HG03064 (cell line): ENCODE results near the gene GRIK2.

Experiments
- ATAC-seq: cut with Tn5 transposase; IDR thresholded peaks from one replicate; pipeline ENCODE4 v1.9.1; 2021; ENCODE audit warnings: low read depth; ENCODE audit not compliant: unreplicated experiment

Gene GRIK2

GRCh38 chr6:101935732-101936131 lies 542.2 kb downstream of the GRIK2 start:
- ATAC-seq = no peak

DNA sequence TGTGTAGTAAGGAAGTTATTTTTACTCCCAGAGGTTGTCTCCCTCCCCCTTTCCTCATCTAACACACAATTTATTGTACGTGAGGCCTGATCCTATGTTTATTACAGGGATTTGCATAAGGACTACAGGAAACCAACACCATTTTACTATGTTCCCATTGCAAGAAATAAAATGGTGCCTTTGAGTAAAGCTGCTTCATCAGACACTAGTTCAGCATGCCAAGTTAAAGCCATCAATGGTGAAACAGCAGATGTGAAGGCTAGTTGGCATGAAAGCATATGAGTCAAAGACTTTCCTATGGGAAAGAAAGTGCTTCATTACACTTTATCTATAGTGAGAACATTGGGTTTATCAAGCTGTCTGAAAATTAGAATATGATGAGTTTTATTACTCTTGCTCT lies 543.0 kb downstream of the GRIK2 start:
- ATAC-seq = no peak

- ATAC-seq = no peak
Measured at GRCh38 chr6:101937108-101937507, 543.6 kb downstream of the GRIK2 start.

- ATAC-seq = no peak
Measured at GRCh38 chr6:101940391-101940790, 546.9 kb downstream of the GRIK2 start.

DNA sequence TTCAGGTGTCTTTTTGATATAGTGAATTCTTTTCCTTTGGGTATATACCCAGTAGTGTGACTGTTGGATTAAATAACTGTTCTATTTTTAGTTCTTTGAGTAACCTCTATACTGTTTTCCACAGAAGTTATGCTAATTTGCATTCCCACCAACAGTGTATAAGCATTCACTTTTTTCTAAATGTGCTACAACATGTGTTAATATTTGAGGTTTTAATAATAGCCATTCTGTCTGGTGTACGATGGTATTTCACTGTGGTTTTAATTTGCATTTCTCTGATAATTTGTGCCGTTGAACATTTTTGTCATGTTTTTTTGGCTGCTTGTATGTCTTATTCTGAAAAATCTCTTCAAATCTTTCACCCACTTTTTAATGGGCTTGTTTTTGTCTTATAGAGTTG lies 563.5 kb downstream of the GRIK2 start:
- ATAC-seq = no peak

DNA sequence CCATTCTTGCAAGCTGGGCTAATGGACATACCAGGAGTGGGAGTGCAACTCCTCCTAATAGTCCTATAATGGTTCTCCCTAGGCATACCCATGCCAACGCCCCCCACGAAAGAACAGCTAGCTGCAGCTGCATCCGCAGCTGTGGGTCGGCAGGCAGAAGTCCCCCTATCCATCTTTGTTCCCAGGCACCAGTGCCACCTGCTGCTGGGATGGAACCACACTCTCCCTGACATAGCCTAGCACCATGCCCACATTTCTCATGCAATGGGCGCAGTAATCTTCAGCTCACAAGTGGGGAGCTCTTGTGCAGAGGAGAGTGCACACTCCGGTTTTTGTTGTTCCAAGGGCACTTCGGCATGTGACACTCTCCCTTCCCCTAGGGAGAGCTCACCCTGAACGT lies 567.8 kb downstream of the GRIK2 start:
- no peak for ATAC-seq

GRCh38 chr6:101980924-101981323 lies 587.4 kb downstream of the GRIK2 start:
- no peak for ATAC-seq

DNA sequence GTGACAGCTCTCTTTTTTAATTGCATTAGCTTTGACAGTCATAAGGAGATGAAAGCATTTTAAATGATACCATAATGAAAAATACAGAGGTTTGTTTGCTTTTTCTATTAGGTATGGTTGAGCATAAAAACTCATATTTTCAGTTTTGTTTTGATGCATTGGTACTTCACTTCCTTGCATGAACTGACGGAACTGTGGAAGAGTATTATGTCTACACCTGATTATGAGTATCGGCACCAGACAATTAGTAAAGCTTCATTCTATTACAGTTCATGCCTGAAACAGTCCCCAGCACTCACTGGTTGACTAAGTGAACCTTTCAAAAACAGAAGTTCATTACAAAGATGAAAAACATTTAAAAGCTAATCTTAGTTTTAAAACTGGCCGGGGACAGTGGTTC lies 593.0 kb downstream of the GRIK2 start:
- no peak for ATAC-seq

DNA sequence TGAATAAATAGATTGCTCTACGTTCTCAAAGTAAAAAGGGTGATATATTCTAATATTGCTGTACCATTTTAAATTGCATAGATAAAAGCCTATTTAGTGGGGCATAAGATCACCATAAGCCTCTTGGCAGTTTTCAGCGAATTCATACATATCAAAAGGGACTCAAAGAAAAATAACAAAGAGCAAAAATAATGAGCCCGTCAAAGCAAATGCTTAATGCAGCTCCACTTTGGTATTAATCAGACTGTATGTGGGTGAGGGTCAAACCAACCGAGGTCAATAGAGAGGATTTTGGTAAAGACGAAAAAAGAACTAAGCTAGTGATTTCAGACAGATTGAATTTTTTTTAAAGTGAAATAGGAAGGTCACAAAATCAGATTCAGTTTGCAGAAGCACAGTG lies 598.8 kb downstream of the GRIK2 start:
- ATAC-seq = no peak

- ATAC-seq = no peak
Measured at GRCh38 chr6:101994521-101994920, 601.0 kb downstream of the GRIK2 start.

DNA sequence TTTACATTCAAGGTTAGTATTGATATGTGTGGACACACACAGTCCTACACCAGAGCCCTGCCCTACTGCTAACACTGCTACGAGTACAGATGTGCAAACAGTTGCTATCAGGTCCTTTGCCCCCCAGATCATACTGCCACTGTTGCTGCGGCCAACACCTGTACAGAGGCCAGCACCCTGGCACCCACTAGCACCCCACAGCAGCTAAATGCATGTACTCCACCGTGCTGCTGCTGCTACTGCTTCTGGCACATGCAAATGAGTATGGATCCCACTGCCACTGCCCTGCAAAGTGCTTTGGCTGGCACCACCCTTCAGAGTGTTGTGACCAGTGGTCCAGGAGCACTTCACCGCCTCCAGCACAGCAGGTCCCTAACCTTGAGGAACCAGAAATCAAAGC lies 621.9 kb downstream of the GRIK2 start:
- no peak for ATAC-seq

- no peak for ATAC-seq
Measured at GRCh38 chr6:102022281-102022680, 628.8 kb downstream of the GRIK2 start.

- ATAC-seq = no peak
Measured at GRCh38 chr6:102022803-102023202, 629.3 kb downstream of the GRIK2 start.

- ATAC-seq = no peak
Measured at GRCh38 chr6:102023977-102024657, 630.6 kb downstream of the GRIK2 start.

- ATAC-seq = no peak
Measured at GRCh38 chr6:102026649-102027048, 633.1 kb downstream of the GRIK2 start.

DNA sequence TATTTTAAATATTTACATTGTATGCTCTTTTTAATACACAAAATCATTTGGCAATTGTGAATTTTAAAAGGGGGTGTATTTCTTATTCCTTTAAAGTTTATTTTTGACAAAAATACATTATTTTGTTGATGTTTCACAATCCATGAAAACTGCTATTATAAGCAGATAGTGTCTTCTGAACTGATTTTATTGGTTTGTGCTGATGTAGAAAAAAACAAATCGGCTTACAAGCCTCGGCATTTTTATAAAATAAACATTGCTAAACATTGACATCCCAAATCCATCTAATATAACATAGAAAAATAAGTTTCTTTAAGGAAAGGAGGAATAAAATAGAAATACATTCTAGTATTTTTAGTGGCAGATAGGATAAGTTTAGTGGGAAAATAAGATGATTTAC lies 634.7 kb downstream of the GRIK2 start:
- ATAC-seq = no peak

GRCh38 chr6:102038964-102039363 lies 645.5 kb downstream of the GRIK2 start:
- no peak for ATAC-seq

GRCh38 chr6:102039441-102039840 lies 645.9 kb downstream of the GRIK2 start:
- no peak for ATAC-seq

DNA sequence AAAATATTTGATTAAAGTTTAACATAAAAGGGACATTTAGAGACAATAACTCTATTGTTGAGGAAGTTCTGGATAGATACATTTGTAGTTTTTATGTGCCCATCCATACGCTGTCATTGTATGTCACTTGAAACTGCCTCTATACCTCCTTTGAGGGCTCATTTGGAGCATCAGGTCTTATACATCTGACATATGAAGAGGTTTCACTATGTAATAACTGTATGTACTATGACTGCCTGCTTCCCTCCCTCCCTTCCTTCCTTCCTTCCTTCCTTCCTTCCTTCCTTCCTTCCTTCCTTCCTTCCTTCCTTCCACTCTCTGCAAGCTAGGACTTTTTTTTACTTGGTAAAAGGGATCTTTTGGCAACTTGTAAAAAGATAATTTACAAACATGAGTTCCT lies 657.5 kb downstream of the GRIK2 start:
- no peak for ATAC-seq

DNA sequence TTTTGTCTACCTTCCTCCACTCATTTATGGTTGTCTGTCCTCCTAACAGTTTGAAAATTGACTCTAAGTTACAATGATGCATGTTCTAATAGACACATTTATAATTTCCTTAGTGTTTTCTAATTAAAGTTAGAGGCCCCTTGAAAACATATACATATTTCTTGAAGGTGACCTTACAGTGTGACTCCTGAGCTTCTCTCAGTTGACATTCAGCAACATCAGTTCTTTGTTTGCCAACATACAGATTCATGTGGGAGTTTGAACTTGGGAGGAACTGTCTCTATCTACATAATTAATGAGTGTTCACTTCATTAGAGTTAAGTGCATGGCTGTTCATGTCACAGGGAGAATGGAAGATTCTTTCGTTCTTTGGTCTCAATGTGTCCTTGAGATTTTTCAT lies 658.2 kb downstream of the GRIK2 start:
- no peak for ATAC-seq

DNA sequence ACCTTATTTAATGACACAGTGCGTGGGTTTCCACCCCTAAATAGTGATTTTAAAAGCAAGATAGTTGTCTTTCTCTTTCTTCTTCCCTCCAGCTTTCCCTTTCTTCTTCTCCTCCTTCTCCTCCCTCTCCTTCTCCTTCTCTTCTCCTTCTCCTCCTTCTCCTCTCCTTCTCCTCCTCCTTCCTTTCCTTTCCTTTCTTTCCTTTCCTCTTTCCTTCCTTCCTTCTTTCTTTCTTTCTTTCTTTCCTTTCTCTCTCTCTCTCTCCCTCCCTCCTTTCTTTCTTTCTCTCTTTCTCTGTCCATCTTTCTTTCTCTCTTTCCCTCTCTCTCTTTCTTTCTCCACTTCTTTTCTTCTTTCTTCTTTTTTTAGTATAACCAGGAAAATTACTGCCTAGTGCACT lies 670.6 kb downstream of the GRIK2 start:
- ATAC-seq = no peak

- no peak for ATAC-seq
Measured at GRCh38 chr6:102066301-102066700, 672.8 kb downstream of the GRIK2 start.

DNA sequence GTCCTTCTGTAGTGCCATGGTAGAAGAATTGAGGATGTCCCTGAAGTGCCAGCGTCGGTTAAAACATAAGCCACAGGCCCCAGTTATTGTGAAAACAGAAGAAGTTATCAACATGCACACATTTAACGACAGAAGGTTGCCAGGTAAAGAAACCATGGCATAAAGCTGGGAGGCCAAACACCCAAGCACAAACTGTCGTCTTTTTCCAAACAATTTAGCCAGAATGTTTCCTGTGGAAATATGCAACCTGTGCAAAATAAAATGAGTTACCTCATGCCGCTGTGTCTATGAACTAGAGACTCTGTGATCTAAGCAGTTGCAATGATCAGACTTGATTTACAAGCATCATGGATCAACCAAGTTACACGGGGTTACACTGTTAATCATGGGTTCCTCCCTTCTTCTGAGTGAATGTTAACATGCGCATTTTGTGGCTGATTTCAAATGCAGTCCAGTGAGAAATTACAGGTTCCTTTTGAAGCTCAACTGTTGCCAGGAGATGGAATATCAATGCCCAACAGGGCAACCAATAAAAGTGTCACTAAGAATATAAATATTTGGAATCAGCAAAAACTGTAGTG lies 674.9 kb downstream of the GRIK2 start:
- ATAC-seq = no peak
